Measurements from ENCODE around the gene SLC49A3. TPM values are rescaled to one million over a fixed set of nuclear protein-coding genes. Genes with fewer than 3 reads are reported as not detected.

The SLC49A3 gene
- polyA plus RNA-seq, 3 donors, result 9.5 to 29.8 (median 11.1) TPM

DNA sequence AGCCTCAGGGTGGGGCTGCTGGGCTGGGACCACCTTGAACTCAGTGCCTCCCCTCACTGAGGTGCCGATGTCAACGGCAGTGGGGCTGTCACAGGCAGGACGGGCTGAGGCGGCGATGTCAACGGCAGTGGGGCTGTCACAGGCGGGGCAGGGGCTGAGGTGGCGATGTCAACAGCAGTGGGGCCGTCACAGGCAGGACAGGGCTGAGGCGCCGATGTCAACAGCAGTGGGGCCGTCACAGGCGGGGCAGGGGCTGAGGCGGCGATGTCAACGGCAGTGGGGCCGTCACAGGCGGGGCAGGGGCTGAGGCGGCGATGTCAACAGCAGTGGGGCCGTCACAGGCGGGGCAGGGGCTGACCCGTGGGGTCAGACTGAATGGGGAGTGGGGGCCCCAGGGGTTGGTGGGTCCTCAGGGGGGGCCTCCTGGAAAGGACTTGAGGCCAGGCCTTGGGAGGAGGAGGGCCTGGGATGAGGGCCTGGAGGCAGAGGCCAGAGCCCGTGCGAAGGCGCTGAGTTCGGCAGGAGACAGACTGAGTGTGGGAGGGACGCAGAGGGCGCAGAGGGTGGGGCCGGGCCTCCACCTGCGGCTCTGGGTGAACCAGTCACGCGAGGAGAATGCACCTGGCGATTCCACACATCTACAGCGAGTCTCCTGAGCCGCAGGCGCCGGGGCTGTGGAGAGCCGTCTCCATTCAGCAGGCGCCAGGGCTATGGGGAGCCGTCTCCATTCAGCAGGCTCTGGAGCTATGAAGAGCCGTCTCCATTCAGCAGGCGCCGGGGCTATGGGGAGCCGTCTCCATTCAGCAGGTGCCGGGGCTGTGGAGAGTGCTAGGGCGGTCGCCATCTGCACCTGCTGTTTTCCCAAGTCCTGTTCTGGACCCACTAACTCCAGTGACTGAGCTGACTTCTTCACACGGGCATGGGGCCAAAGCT is 37.7 kb downstream of the SLC49A3 start:
- peaks cover 20 to 35% (median 31%) of the 10 kb centered on the region in 3 donors for H3K27me3 Mint-ChIP-seq (ENCODE audit: low read depth in 3 of 3)

DNA sequence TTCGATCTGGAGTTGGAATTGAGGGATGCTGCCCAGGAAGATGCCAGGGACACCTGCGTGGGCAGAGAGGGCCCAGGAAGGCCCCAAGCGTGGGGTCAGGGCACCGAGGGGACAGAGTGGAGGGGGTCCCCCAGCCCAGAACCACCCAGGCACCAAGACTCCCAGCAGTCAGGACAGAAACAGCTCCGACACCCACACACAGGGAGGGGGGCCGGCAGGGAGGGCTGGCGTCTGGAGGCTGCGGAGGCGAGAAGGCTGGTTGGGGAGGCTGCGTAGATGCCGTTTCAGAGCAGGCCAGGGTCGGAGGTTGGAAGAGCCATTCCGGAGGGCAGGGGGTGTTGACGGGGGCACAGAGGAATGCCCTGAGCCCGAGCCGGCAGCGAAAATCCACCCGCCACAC is 38.5 kb downstream of the SLC49A3 start:
- no peaks in the 10 kb centered on the region for H4K20me1 ChIP-seq (ENCODE audit: insufficient read depth, low read length)
- H2AFZ ChIP-seq (ENCODE audit: insufficient read depth, low read depth, low read length, poor library complexity, severe bottlenecking), result no peak overlapping the region
- Mint-ChIP-seq H3K4me1 (no peaks in the 10 kb centered on the region), H3K36me3 (no peaks in the 10 kb centered on the region), H3K27ac (no peak overlapping the region), H3K4me3 (no peak overlapping the region), H3K27me3 (ENCODE audit: low read depth in 3 of 3) (peaks cover 21 to 36% (median 32%) of the 10 kb centered on the region in 3 donors), H3K9me3 (peaks cover 3 to 17% (median 10%) of the 10 kb centered on the region in 7 donors)
- peaks cover 0 to 7% of the 10 kb centered on the region in 2 donors for H3K9me3 ChIP-seq (replicated peaks in 1 of 2; ENCODE audit: control insufficient read depth in 1 of 2, insufficient read depth in 1 of 2, low read length in 2 of 2)
- H3K27me3 ChIP-seq (ENCODE audit: control insufficient read depth in 2 of 2, insufficient read depth in 2 of 2, low read length in 2 of 2), result peaks cover 0 to 20% of the 10 kb centered on the region in 2 donors
- WGBS (ENCODE audit: insufficient coverage), result 93% methylated on average over 16 of the region's 18 CpGs
- no peak for DNase-seq
- H3K4me3 ChIP-seq (replicated peaks in 1 of 3; ENCODE audit: low read depth in 2 of 3, low read length in 3 of 3), result no peak overlapping the region
- no peaks in the 10 kb centered on the region for H3K79me2 ChIP-seq (ENCODE audit: insufficient read depth, low read length)
- intact Hi-C loops (cut with micrococcal nuclease), result no loop called here
- H3K4me2 ChIP-seq (replicated peaks; ENCODE audit: extremely low read depth, low read length, poor library complexity, severe bottlenecking), result no peak overlapping the region
- H3K36me3 ChIP-seq (replicated peaks in 1 of 2; ENCODE audit: control insufficient read depth in 1 of 2, insufficient read depth in 2 of 2, low read length in 2 of 2), result no peaks in the 10 kb centered on the region
- no peak for TF ChIP-seq CTCF (IDR thresholded peaks at IDR 0.05)
- no peak overlapping the region for H3K27ac ChIP-seq (ENCODE audit: low read depth in 1 of 2, low read length in 2 of 2)
- H3K4me1 ChIP-seq (ENCODE audit: control insufficient read depth in 1 of 2, insufficient read depth in 2 of 2, low read length in 2 of 2), result no peaks in the 10 kb centered on the region
- no peak overlapping the region for H3K9ac ChIP-seq (ENCODE audit: insufficient read depth, low read length, poor library complexity, severe bottlenecking)

More for the DNA sequence above, 37.7 kb downstream of the SLC49A3 start:
- H2AFZ ChIP-seq (ENCODE audit: insufficient read depth, low read depth, low read length, poor library complexity, severe bottlenecking), result no peak overlapping the region
- no peaks in the 10 kb centered on the region for H4K20me1 ChIP-seq (ENCODE audit: insufficient read depth, low read length)
- intact Hi-C loops (cut with micrococcal nuclease), result no loop called here
- no peak overlapping the region for H3K27ac ChIP-seq (ENCODE audit: low read depth in 1 of 2, low read length in 2 of 2)
- TF ChIP-seq CTCF (IDR thresholded peaks at IDR 0.05), result no peak
- H3K9ac ChIP-seq (ENCODE audit: insufficient read depth, low read length, poor library complexity, severe bottlenecking), result no peak overlapping the region
- no peak overlapping the region for H3K4me3 ChIP-seq (replicated peaks in 1 of 3; ENCODE audit: low read depth in 2 of 3, low read length in 3 of 3)
- H3K4me2 ChIP-seq (replicated peaks; ENCODE audit: extremely low read depth, low read length, poor library complexity, severe bottlenecking), result no peak overlapping the region
- Mint-ChIP-seq H3K4me3 (no peak overlapping the region), H3K36me3 (no peaks in the 10 kb centered on the region), H3K9me3 (peaks cover 3 to 13% (median 9%) of the 10 kb centered on the region in 7 donors), H3K27ac (no peak overlapping the region), H3K4me1 (no peaks in the 10 kb centered on the region)
- peaks cover 0 to 7% of the 10 kb centered on the region in 2 donors for H3K9me3 ChIP-seq (replicated peaks in 1 of 2; ENCODE audit: control insufficient read depth in 1 of 2, insufficient read depth in 1 of 2, low read length in 2 of 2)
- H3K4me1 ChIP-seq (ENCODE audit: control insufficient read depth in 1 of 2, insufficient read depth in 2 of 2, low read length in 2 of 2), result no peaks in the 10 kb centered on the region
- no peaks in the 10 kb centered on the region for H3K79me2 ChIP-seq (ENCODE audit: insufficient read depth, low read length)
- DNase-seq, result no peak
- peaks cover 0 to 19% of the 10 kb centered on the region in 2 donors for H3K27me3 ChIP-seq (ENCODE audit: control insufficient read depth in 2 of 2, insufficient read depth in 2 of 2, low read length in 2 of 2)
- no peaks in the 10 kb centered on the region for H3K36me3 ChIP-seq (replicated peaks in 1 of 2; ENCODE audit: control insufficient read depth in 1 of 2, insufficient read depth in 2 of 2, low read length in 2 of 2)
- 60% methylated on average over 37 of the region's 49 CpGs for WGBS (ENCODE audit: insufficient coverage)
